ENCODE measurements around the gene WDR45B.

The WDR45B gene

DNA sequence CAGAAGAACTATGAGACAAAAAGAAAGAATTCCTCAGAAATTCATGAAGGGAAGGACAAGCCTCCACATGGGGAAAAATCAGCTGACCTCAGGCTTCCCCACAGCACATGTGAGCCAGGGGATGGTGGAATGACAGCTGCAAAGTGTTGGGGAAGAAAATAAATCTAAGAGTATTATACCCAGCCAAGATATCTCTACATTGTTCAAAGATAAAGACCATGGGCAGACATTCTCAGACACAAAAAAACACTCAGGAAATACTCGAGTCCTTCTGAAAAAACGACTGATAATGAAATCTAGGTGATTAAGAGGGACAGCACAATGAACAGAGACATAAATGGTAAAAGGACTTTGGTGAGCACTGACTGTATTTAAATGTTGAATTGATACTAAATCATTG lies 46.4 kb upstream of the WDR45B start:
- TF ChIP-seq, protein P1, sequence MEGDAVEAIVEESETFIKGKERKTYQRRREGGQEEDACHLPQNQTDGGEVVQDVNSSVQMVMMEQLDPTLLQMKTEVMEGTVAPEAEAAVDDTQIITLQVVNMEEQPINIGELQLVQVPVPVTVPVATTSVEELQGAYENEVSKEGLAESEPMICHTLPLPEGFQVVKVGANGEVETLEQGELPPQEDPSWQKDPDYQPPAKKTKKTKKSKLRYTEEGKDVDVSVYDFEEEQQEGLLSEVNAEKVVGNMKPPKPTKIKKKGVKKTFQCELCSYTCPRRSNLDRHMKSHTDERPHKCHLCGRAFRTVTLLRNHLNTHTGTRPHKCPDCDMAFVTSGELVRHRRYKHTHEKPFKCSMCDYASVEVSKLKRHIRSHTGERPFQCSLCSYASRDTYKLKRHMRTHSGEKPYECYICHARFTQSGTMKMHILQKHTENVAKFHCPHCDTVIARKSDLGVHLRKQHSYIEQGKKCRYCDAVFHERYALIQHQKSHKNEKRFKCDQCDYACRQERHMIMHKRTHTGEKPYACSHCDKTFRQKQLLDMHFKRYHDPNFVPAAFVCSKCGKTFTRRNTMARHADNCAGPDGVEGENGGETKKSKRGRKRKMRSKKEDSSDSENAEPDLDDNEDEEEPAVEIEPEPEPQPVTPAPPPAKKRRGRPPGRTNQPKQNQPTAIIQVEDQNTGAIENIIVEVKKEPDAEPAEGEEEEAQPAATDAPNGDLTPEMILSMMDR (IDR thresholded peaks at IDR 0.05; ENCODE audit: low read depth, low read length), result no peak
- no peak for TF ChIP-seq EZH2phosphoT487 (IDR thresholded peaks at IDR 0.05; ENCODE audit: low read depth)
- Histone ChIP-seq H3K79me2 (ENCODE audit: low read length) (peaks cover 8% of the 10 kb centered on the region; the same call in 1 of the 2 replicates), H3K4me1 (ENCODE audit: low read length) (peaks cover 7% of the 10 kb centered on the region)

DNA sequence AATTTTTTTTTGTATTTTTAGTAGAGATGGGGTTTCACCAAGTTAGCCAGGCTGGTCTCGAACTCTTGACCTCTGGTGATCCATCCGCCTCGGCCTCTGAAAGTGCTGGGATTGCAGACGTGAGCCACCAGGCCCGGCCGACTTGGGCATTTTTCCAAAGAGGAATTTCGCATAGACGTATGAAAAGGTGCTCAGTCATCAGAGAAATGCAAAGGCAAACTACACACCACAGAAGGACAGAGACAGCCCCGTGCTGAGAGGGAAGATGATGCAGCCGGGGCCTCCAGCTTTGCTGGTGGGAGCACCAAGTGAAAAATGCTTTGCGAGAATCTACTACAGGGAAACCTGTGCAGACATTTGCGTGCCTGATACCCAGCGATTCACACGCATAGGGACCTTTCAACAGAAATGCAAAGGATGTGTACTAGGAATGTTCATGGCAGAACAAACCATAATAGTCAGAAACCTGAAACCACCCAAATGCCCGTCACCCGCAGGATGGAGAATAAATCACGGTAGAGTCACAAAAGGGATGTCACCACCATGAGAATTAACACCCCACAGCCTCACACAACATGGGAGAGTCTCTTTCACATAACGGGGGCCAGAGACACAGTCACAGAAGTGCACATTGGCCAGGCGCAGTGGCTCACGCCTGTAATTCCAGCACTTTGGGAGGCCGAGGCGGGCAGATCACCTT lies 45.1 kb upstream of the WDR45B start:
- H2AFZ ChIP-seq (ENCODE audit: low read depth, low read length), result no peak overlapping the region
- peaks cover 9% of the 10 kb centered on the region for H3K36me3 ChIP-seq (replicated peaks; ENCODE audit: low read depth, low read length)
- H3K9me3 ChIP-seq (ENCODE audit: insufficient read depth, low read length), result peaks cover 9% of the 10 kb centered on the region; the same call in 1 of the 2 replicates
- no peaks in the 10 kb centered on the region for H4K20me1 ChIP-seq (ENCODE audit: insufficient read depth, low read length)
- H3K27me3 ChIP-seq (ENCODE audit: low read depth, low read length), result no peaks in the 10 kb centered on the region
- no peak overlapping the region for H3K4me3 ChIP-seq (ENCODE audit: low read length)
- H3K4me1 ChIP-seq (ENCODE audit: low read length), result peaks cover 12% of the 10 kb centered on the region
- H3K9ac ChIP-seq (ENCODE audit: low read length), result no peak overlapping the region
- H3K79me2 ChIP-seq (ENCODE audit: low read length), result peaks cover 8% of the 10 kb centered on the region; the same call in 1 of the 2 replicates
- H3K4me2 ChIP-seq (ENCODE audit: low read length), result no peak overlapping the region
- no peak overlapping the region for H3K27ac ChIP-seq (ENCODE audit: low read length)
- TF ChIP-seq, protein P1 (IDR thresholded peaks at IDR 0.05; ENCODE audit: low read depth, low read length), result no peak
- TF ChIP-seq EZH2phosphoT487 (IDR thresholded peaks at IDR 0.05; ENCODE audit: low read depth), result no peak

More for the DNA sequence above, 46.4 kb upstream of the WDR45B start:
- no peak overlapping the region for H3K4me3 ChIP-seq (ENCODE audit: low read length)
- H3K4me2 ChIP-seq (ENCODE audit: low read length), result no peak overlapping the region
- H3K27me3 ChIP-seq (ENCODE audit: low read depth, low read length), result no peaks in the 10 kb centered on the region
- peaks cover 9% of the 10 kb centered on the region for H3K36me3 ChIP-seq (replicated peaks; ENCODE audit: low read depth, low read length)
- H3K9ac ChIP-seq (ENCODE audit: low read length), result no peak overlapping the region
- H2AFZ ChIP-seq (ENCODE audit: low read depth, low read length), result no peak overlapping the region
- no peaks in the 10 kb centered on the region for H4K20me1 ChIP-seq (ENCODE audit: insufficient read depth, low read length)
- H3K27ac ChIP-seq (ENCODE audit: low read length), result no peak overlapping the region
- peaks cover 9% of the 10 kb centered on the region; the same call in 1 of the 2 replicates for H3K9me3 ChIP-seq (ENCODE audit: insufficient read depth, low read length)

DNA sequence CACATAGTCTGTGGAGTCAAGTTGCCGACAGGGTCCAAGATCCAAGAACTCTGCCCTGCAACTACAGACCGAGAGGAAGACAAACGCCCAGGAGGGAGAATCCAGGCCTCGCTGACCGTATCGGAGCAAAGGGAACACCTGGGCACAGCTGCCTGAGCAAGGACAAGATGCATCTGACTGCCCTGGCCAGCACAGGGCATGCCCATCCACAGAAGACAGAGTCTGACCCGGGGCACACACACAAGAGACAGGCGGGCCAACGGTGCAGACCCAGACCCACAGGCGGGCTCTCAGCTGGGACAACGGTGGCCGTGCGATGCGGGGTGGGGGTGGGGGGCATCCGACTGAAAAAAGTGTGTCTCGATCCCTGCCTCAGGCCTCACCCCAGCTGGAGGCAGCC lies 44.0 kb upstream of the WDR45B start:
- no peaks in the 10 kb centered on the region for H3K27me3 ChIP-seq (ENCODE audit: low read depth, low read length)
- TF ChIP-seq EZH2phosphoT487 (IDR thresholded peaks at IDR 0.05; ENCODE audit: low read depth), result no peak
- TF ChIP-seq, protein P1 (IDR thresholded peaks at IDR 0.05; ENCODE audit: low read depth, low read length), result no peak
- H3K79me2 ChIP-seq (ENCODE audit: low read length), result 0 out of 2 replicates have a peak, but pooled peaks cover 2% of the 10 kb centered on the region
- no peak overlapping the region for H3K9ac ChIP-seq (ENCODE audit: low read length)
- H3K9me3 ChIP-seq (ENCODE audit: insufficient read depth, low read length), result peaks cover 9% of the 10 kb centered on the region; the same call in 1 of the 2 replicates
- no peak overlapping the region for H3K4me3 ChIP-seq (ENCODE audit: low read length)
- H3K4me2 ChIP-seq (ENCODE audit: low read length), result no peak overlapping the region
- H3K4me1 ChIP-seq (ENCODE audit: low read length), result peaks cover 23% of the 10 kb centered on the region
- no peak overlapping the region for H2AFZ ChIP-seq (ENCODE audit: low read depth, low read length)
- no peak overlapping the region for H3K27ac ChIP-seq (ENCODE audit: low read length)
- no peaks in the 10 kb centered on the region for H4K20me1 ChIP-seq (ENCODE audit: insufficient read depth, low read length)
- H3K36me3 ChIP-seq (replicated peaks; ENCODE audit: low read depth, low read length), result peaks cover 9% of the 10 kb centered on the region

DNA sequence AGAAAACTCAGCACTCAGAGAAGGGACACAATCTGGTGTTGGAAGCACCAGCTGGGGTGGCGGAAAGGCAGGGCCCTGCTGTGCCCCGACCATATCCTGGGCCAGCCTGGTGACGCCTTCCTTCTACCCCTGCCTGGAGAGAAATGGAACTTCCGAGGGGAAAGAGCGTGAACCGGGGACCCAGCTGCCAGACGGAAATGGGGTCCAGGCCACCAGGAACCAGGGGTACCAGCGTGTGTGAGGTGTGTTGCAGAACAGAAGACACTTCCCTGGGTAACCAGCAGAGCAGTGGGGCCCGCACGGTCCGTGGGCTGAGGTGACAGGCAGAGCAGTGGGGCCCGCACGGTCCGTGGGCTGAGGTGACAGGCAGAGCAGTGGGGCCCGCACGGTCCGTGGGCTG lies 43.5 kb upstream of the WDR45B start:
- Histone ChIP-seq H3K4me3 (ENCODE audit: low read length) (no peak overlapping the region), H4K20me1 (ENCODE audit: insufficient read depth, low read length) (no peaks in the 10 kb centered on the region), H3K27me3 (ENCODE audit: low read depth, low read length) (no peaks in the 10 kb centered on the region), H3K27ac (ENCODE audit: low read length) (no peak overlapping the region), H2AFZ (ENCODE audit: low read depth, low read length) (no peak overlapping the region), H3K9me3 (ENCODE audit: insufficient read depth, low read length) (peaks cover 9% of the 10 kb centered on the region; the same call in 1 of the 2 replicates), H3K4me2 (ENCODE audit: low read length) (no peak overlapping the region), H3K36me3 (replicated peaks; ENCODE audit: low read depth, low read length) (peaks cover 9% of the 10 kb centered on the region), H3K79me2 (ENCODE audit: low read length) (no peaks in the 10 kb centered on the region), H3K4me1 (ENCODE audit: low read length) (peaks cover 28% of the 10 kb centered on the region), H3K9ac (ENCODE audit: low read length) (no peak overlapping the region)
- TF ChIP-seq, protein P1 (IDR thresholded peaks at IDR 0.05; ENCODE audit: low read depth, low read length), result no peak

Measured in OCI-LY3 (cell line).